ENCODE measurements around the gene PRKCZ. TPM values are rescaled to one million over a fixed set of nuclear protein-coding genes. Genes with fewer than 3 reads are reported as not detected.

PRKCZ gene
- total RNA-seq, 1 donor from 2014 or later = 33.4 TPM

DNA sequence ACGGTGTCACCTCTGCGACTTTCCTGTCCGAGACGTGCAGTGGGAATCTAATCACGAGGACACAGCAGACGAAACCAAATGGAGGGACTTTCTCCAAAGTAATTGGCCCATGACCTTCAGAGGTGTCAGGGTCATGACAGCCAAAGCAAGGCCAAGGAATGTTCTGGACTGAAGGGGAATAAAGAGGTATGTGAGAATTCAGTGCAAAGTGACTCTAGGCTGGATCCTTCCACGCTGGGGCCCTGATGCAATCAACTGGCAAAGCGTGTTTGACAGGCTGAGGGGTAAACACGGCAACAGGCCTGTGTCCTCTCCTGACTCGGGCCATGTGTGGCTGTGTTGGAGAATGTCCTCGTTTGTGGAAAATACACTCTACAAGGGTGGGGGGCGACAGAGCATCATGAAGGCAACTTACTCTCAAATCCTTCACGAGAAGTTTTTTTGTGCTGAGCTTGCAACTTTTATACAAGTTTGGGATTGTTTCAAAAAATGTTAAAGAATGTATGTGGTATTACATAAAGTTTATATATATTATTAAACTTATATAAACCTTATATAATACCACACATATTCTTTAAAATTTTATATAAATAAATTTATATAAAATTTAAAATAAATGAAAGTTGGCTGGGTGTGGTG lies 48.3 kb upstream of the PRKCZ start:
- no peak overlapping the region for H3K9ac ChIP-seq
- peaks cover 2% of the 10 kb centered on the region for H3K9me3 Mint-ChIP-seq
- H3K79me2 ChIP-seq (ENCODE audit: low read depth) = no peaks in the 10 kb centered on the region
- no peak overlapping the region for H3K27ac ChIP-seq
- H3K9me3 ChIP-seq (ENCODE audit: low read depth) = no peaks in the 10 kb centered on the region
- H3K4me3 ChIP-seq = no peak overlapping the region
- H3K27ac Mint-ChIP-seq = no peak overlapping the region
- H3K27me3 Mint-ChIP-seq (ENCODE audit: insufficient read depth, low read depth) = peaks cover 2% of the 10 kb centered on the region
- H3F3A ChIP-seq (ENCODE audit: low read depth) = peaks cover 3% of the 10 kb centered on the region
- peaks cover 10% of the 10 kb centered on the region for H3K27me3 ChIP-seq
- H2AFZ ChIP-seq (replicated peaks) = no peak overlapping the region
- peak overlapping the region; percentile 63 for H3K4me3 Mint-ChIP-seq
- H4K20me1 ChIP-seq (ENCODE audit: low read depth) = no peaks in the 10 kb centered on the region
- H3K4me1 ChIP-seq = peaks cover 8% of the 10 kb centered on the region
- no peak for TF ChIP-seq EZH2 (IDR thresholded peaks at IDR 0.05)
- TF ChIP-seq, protein P1, sequence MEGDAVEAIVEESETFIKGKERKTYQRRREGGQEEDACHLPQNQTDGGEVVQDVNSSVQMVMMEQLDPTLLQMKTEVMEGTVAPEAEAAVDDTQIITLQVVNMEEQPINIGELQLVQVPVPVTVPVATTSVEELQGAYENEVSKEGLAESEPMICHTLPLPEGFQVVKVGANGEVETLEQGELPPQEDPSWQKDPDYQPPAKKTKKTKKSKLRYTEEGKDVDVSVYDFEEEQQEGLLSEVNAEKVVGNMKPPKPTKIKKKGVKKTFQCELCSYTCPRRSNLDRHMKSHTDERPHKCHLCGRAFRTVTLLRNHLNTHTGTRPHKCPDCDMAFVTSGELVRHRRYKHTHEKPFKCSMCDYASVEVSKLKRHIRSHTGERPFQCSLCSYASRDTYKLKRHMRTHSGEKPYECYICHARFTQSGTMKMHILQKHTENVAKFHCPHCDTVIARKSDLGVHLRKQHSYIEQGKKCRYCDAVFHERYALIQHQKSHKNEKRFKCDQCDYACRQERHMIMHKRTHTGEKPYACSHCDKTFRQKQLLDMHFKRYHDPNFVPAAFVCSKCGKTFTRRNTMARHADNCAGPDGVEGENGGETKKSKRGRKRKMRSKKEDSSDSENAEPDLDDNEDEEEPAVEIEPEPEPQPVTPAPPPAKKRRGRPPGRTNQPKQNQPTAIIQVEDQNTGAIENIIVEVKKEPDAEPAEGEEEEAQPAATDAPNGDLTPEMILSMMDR (IDR thresholded peaks at IDR 0.05) = no peak
- no peak for TF ChIP-seq EZH2phosphoT487 (IDR thresholded peaks at IDR 0.05)
- H3K36me3 ChIP-seq = no peaks in the 10 kb centered on the region
- no peak for DNase-seq (ENCODE audit: low spot score)
- peaks cover 21% of the 10 kb centered on the region for H3K4me1 Mint-ChIP-seq
- no peaks in the 10 kb centered on the region for H3K36me3 Mint-ChIP-seq
- no peak overlapping the region for H3K4me2 ChIP-seq

DNA sequence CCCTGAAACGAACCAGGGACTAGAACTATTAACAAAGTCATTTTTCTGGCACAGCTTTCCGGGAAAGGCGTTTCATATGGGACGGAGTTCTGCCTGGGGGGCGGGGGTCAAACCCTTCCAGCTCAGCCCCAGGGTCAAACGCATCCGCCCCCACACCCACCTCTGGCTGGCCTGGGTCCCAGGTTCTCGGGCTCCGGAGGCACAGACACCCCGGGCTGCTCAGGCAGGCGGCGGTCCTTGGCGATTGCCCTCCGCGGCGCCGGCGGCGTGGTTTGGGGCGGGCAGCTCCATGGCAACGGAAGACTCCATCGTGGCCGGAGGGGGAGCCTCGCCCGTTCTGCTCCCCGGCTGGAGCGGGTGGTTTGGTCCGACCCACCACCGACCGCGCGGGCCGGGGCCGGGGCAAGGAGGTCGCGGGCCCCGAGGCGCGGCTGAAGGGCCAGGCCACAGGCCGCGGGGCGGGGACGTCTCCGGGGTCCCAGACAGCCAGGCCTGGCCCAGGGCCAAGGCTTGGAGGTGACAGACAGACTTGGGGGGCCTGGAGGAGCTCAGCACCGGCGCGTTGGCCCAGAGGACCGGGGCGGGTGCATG lies 46.6 kb upstream of the PRKCZ start, which contains the start of gene CFAP74:
TSS of gene CFAP74 (minus strand) at position 246 of the 591 bp plus-strand sequence. CDS start 12,830 bp downstream, outside the sequence.
- H3K4me2 ChIP-seq = peak within 1 kb of the TSS; percentile 77
- peaks cover 8% of the 10 kb centered on the region for H3K4me1 ChIP-seq
- H3K9me3 ChIP-seq (ENCODE audit: low read depth) = no peaks in the 10 kb centered on the region
- H3K36me3 ChIP-seq = no peaks in the 10 kb centered on the region
- peak within 1 kb of the TSS; percentile 39 for H3K4me3 ChIP-seq
- no peak for TF ChIP-seq EZH2 (IDR thresholded peaks at IDR 0.05)
- TF ChIP-seq, protein P1 (IDR thresholded peaks at IDR 0.05) = no peak
- TF ChIP-seq EZH2phosphoT487 (IDR thresholded peaks at IDR 0.05) = no peak
- H3K79me2 ChIP-seq (ENCODE audit: low read depth) = no peaks in the 10 kb centered on the region
- H3K4me1 Mint-ChIP-seq = peaks cover 17% of the 10 kb centered on the region
- H3K27ac ChIP-seq = no peak within 1 kb of the TSS
- H3K9ac ChIP-seq = no peak within 1 kb of the TSS
- H4K20me1 ChIP-seq (ENCODE audit: low read depth) = no peaks in the 10 kb centered on the region
- peaks cover 10% of the 10 kb centered on the region for H3K27me3 ChIP-seq
- DNase-seq (ENCODE audit: low spot score) = peak; percentile 93
- peaks cover 3% of the 10 kb centered on the region for H3F3A ChIP-seq (ENCODE audit: low read depth)
- peaks cover 5% of the 10 kb centered on the region for H3K27me3 Mint-ChIP-seq (ENCODE audit: insufficient read depth, low read depth)
- H3K9me3 Mint-ChIP-seq = no peaks in the 10 kb centered on the region
- peak within 1 kb of the TSS; percentile 100 for H2AFZ ChIP-seq (replicated peaks)
- H3K36me3 Mint-ChIP-seq = no peaks in the 10 kb centered on the region
- H3K27ac Mint-ChIP-seq = no peak within 1 kb of the TSS
- H3K4me3 Mint-ChIP-seq = peak within 1 kb of the TSS; percentile 77

DNA sequence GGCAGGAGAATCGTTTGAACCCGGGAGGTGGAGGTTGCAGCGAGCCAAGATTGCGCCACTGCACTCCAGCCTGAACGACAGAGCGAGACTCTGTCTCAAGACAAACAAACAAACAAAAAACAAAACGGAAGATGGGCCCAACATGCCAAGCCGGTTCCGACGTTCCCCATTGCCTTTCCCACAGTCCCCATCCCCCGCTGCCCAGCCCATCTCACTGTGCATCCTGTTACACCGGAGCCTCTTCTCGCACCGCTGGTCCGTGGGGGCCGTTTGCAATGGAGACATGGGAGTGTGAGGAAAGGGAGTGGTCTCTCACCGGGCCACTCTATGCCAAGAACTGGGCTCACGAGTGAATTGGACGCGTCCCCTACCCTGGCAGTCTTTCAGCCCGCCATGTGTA lies 45.4 kb upstream of the PRKCZ start:
- no peaks in the 10 kb centered on the region for H3K36me3 Mint-ChIP-seq
- H3K9me3 ChIP-seq (ENCODE audit: low read depth) = no peaks in the 10 kb centered on the region
- no peak overlapping the region for H3K4me3 ChIP-seq

More for the DNA sequence above, 45.4 kb upstream of the PRKCZ start:
- H2AFZ ChIP-seq (replicated peaks) = no peak overlapping the region
- no peak overlapping the region for H3K9ac ChIP-seq
- peaks cover 10% of the 10 kb centered on the region for H3K27me3 ChIP-seq
- H3K27ac ChIP-seq = no peak overlapping the region
- H4K20me1 ChIP-seq (ENCODE audit: low read depth) = no peaks in the 10 kb centered on the region
- no peaks in the 10 kb centered on the region for H3K9me3 Mint-ChIP-seq
- no peak overlapping the region for H3K4me2 ChIP-seq
- H3K4me1 ChIP-seq = peaks cover 8% of the 10 kb centered on the region
- no peaks in the 10 kb centered on the region for H3K36me3 ChIP-seq
- peaks cover 5% of the 10 kb centered on the region for H3K27me3 Mint-ChIP-seq (ENCODE audit: insufficient read depth, low read depth)
- no peaks in the 10 kb centered on the region for H3K79me2 ChIP-seq (ENCODE audit: low read depth)
- H3K27ac Mint-ChIP-seq = no peak overlapping the region
- peaks cover 18% of the 10 kb centered on the region for H3K4me1 Mint-ChIP-seq
- H3K4me3 Mint-ChIP-seq = peak overlapping the region; percentile 50
- no peak for TF ChIP-seq EZH2 (IDR thresholded peaks at IDR 0.05)
- TF ChIP-seq, protein P1 (IDR thresholded peaks at IDR 0.05) = no peak
- TF ChIP-seq EZH2phosphoT487 (IDR thresholded peaks at IDR 0.05) = no peak
- no peak for DNase-seq (ENCODE audit: low spot score)
- H3F3A ChIP-seq (ENCODE audit: low read depth) = peaks cover 3% of the 10 kb centered on the region

Measured in neural progenitor cell (in vitro differentiated cells).